MM.1S (cell line): ENCODE data around the gene PARP11.
A peak's percentile ranks its signal among the peaks of the same experiment; 100 is the strongest.

Experiments
- DNase-seq: peaks from one replicate; pipeline ENCODE4 v3.0.0-alpha.2; 2015
- H2AFZ ChIP-seq: fragments of 300-600 bp; sonication (generic); 2 replicates; pipeline ENCODE4 v1.6.0; 2016; ENCODE audit warnings: antibody characterized with exemption, low read length
- H3F3A ChIP-seq: fragments of 300-600 bp; sonication (generic); 2 replicates; pipeline ENCODE4 v1.6.1; 2016; ENCODE audit warnings: mild to moderate bottlenecking, antibody characterized with exemption, low read length, moderate library complexity, mixed read lengths; ENCODE audit not compliant: insufficient read depth
- H3K27ac ChIP-seq: fragments of 300-600 bp; sonication (generic); 2 replicates; pipeline ENCODE4 v1.5.1; 2016; ENCODE audit warnings: mild to moderate bottlenecking, low read length
- H3K27me3 ChIP-seq: fragments of 300-600 bp; sonication (generic); replicated peaks from 2 replicates; pipeline ENCODE4 v1.6.0; 2016; ENCODE audit warnings: low read length; ENCODE audit not compliant: insufficient read depth
- H3K36me3 ChIP-seq: fragments of 300-600 bp; sonication (generic); replicated peaks from 2 replicates; pipeline ENCODE4 v1.6.1; 2016; ENCODE audit warnings: mild to moderate bottlenecking, low read length, mixed read lengths; ENCODE audit not compliant: insufficient read depth
- H3K4me1 ChIP-seq: fragments of 300-600 bp; sonication (generic); 2 replicates; pipeline ENCODE4 v1.6.1; 2016; ENCODE audit warnings: low read length, mixed read lengths
- H3K4me2 ChIP-seq: fragments of 300-600 bp; sonication (generic); 2 replicates; pipeline ENCODE4 v1.6.0; 2016; ENCODE audit warnings: low read depth, low read length
- H3K4me3 ChIP-seq: fragments of 300-600 bp; sonication (generic); 2 replicates; pipeline ENCODE4 v1.5.1; 2016; ENCODE audit warnings: low read length, mixed read lengths
- H3K79me2 ChIP-seq: fragments of 300-600 bp; sonication (generic); 2 replicates; pipeline ENCODE4 v1.6.1; 2016; ENCODE audit warnings: mixed run types, low read length, mixed read lengths
- H3K9ac ChIP-seq: fragments of 300-600 bp; sonication (generic); 2 replicates; pipeline ENCODE4 v1.6.1; 2016; ENCODE audit warnings: low read length, mixed read lengths
- H3K9me2 ChIP-seq: fragments of 300-600 bp; sonication (generic); replicated peaks from 2 replicates; pipeline ENCODE4 v1.6.1; 2016; ENCODE audit warnings: mild to moderate bottlenecking, low read length, mixed read lengths; ENCODE audit not compliant: insufficient read depth
- H3K9me3 ChIP-seq: fragments of 300-600 bp; sonication (generic); replicated peaks from 2 replicates; pipeline ENCODE4 v1.6.1; 2016; ENCODE audit warnings: mild to moderate bottlenecking, low read length, mixed read lengths; ENCODE audit not compliant: insufficient read depth
- H4K20me1 ChIP-seq: fragments of 300-600 bp; sonication (generic); 2 replicates; pipeline ENCODE4 v1.6.1; 2016; ENCODE audit warnings: mild to moderate bottlenecking, low read length, moderate library complexity, mixed read lengths; ENCODE audit not compliant: insufficient read depth
- EZH2 ChIP-seq: fragments of 300-600 bp; sonication (generic); optimal IDR thresholded peaks from 2 replicates; pipeline ENCODE3; 2017; ENCODE audit warnings: low read depth, mild to moderate bottlenecking, antibody characterized with exemption, low read length, mixed read lengths
- EZH2phosphoT487 ChIP-seq: fragments of 300-600 bp; sonication (generic); IDR thresholded peaks from 2 replicates; pipeline ENCODE4 v1.6.1; 2018; ENCODE audit warnings: antibody characterized with exemption, low read length
- TF ChIP-seq, protein P1 (sequence below): fragments of 300-600 bp; sonication (generic); IDR thresholded peaks from 2 replicates; pipeline ENCODE4 v1.5.1; 2016; ENCODE audit warnings: antibody characterized with exemption, low read length, mixed read lengths

The PARP11 gene

GRCh38 chr12:3871356-3871755, 1.8 kb downstream of the PARP11 start:
- no peak overlapping the region for H3K9ac ChIP-seq

GRCh38 chr12:3869865-3870264, 3.3 kb downstream of the PARP11 start:
- DNase-seq: peak; percentile 60
- Histone ChIP-seq H3K4me2 (peak overlapping the region; percentile 31; the same call in 1 of the 2 replicates), H3F3A (no peaks in the 10 kb centered on the region), H3K9ac (no peak overlapping the region), H4K20me1 (0 out of 2 replicates have a peak, but pooled peaks cover 3% of the 10 kb centered on the region), H3K9me3 (no peaks in the 10 kb centered on the region), H2AFZ (no peak overlapping the region), H3K36me3 (no peaks in the 10 kb centered on the region), H3K27me3 (peaks cover under 1% of the 10 kb centered on the region; the same call in 1 of the 2 replicates), H3K27ac (no peak overlapping the region), H3K4me1 (peaks cover 7% of the 10 kb centered on the region), H3K4me3 (no peak overlapping the region; the same call in 1 of the 2 replicates), H3K9me2 (no peaks in the 10 kb centered on the region), H3K79me2 (0 out of 2 replicates have a peak, but pooled peaks cover 13% of the 10 kb centered on the region)
- no peak for TF ChIP-seq EZH2

More at GRCh38 chr12:3871356-3871755, 1.8 kb downstream of the PARP11 start:
- DNase-seq: no peak
- H3K9me3 ChIP-seq: no peaks in the 10 kb centered on the region
- H3K27ac ChIP-seq: no peak overlapping the region
- H3K4me1 ChIP-seq: peaks cover 7% of the 10 kb centered on the region
- H3F3A ChIP-seq: no peaks in the 10 kb centered on the region
- 0 out of 2 replicates have a peak, but pooled peaks cover 13% of the 10 kb centered on the region for H3K79me2 ChIP-seq
- H3K4me3 ChIP-seq: no peak overlapping the region
- no peak for TF ChIP-seq EZH2phosphoT487
- no peak for TF ChIP-seq EZH2
- TF ChIP-seq, protein P1, sequence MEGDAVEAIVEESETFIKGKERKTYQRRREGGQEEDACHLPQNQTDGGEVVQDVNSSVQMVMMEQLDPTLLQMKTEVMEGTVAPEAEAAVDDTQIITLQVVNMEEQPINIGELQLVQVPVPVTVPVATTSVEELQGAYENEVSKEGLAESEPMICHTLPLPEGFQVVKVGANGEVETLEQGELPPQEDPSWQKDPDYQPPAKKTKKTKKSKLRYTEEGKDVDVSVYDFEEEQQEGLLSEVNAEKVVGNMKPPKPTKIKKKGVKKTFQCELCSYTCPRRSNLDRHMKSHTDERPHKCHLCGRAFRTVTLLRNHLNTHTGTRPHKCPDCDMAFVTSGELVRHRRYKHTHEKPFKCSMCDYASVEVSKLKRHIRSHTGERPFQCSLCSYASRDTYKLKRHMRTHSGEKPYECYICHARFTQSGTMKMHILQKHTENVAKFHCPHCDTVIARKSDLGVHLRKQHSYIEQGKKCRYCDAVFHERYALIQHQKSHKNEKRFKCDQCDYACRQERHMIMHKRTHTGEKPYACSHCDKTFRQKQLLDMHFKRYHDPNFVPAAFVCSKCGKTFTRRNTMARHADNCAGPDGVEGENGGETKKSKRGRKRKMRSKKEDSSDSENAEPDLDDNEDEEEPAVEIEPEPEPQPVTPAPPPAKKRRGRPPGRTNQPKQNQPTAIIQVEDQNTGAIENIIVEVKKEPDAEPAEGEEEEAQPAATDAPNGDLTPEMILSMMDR: no peak
- H2AFZ ChIP-seq: no peak overlapping the region
- H3K9me2 ChIP-seq: no peaks in the 10 kb centered on the region
- 0 out of 2 replicates have a peak, but pooled peaks cover 3% of the 10 kb centered on the region for H4K20me1 ChIP-seq
- no peak overlapping the region for H3K4me2 ChIP-seq
- no peaks in the 10 kb centered on the region for H3K36me3 ChIP-seq
- H3K27me3 ChIP-seq: peaks cover 5% of the 10 kb centered on the region; the same call in 1 of the 2 replicates

- Histone ChIP-seq H3F3A (no peaks in the 10 kb centered on the region), H3K9me2 (no peaks in the 10 kb centered on the region), H3K79me2 (0 out of 2 replicates have a peak, but pooled peaks cover 13% of the 10 kb centered on the region), H2AFZ (no peak overlapping the region), H3K4me2 (peak overlapping the region; percentile 31; the same call in 1 of the 2 replicates), H4K20me1 (0 out of 2 replicates have a peak, but pooled peaks cover 3% of the 10 kb centered on the region), H3K4me1 (peaks cover 7% of the 10 kb centered on the region), H3K4me3 (no peak overlapping the region), H3K9ac (no peak overlapping the region), H3K9me3 (no peaks in the 10 kb centered on the region), H3K27me3 (no peaks in the 10 kb centered on the region), H3K27ac (no peak overlapping the region), H3K36me3 (no peaks in the 10 kb centered on the region)
- no peak for TF ChIP-seq EZH2
- TF ChIP-seq, protein P1: no peak
- TF ChIP-seq EZH2phosphoT487: no peak
- DNase-seq: no peak
Measured at GRCh38 chr12:3869433-3869832, 3.8 kb downstream of the PARP11 start.

DNA sequence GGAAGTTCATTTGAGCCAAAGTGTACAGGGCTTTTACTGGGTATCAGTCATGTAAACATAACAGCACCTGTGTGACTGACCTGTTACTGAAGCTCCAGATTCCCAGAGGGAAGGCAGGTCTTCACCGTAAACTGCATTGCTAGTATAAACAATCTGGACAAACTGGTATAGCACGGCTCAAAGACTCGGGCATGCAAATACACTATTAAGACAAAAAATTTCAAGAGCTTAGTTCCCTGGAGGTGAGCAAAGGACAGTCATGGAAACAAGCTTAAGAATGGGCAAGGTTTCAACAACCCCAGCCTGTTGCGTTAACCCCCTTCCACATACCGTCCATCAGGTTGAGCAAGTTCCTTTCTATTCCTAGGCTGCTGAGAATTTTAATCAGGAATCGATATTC, 9.4 kb downstream of the PARP11 start:
- no peak for TF ChIP-seq EZH2
- no peak for TF ChIP-seq EZH2phosphoT487
- TF ChIP-seq, protein P1: no peak
- Histone ChIP-seq H3K27ac (no peak overlapping the region), H3K27me3 (no peaks in the 10 kb centered on the region), H3F3A (no peaks in the 10 kb centered on the region), H3K9ac (no peak overlapping the region), H4K20me1 (0 out of 2 replicates have a peak, but pooled peaks cover 3% of the 10 kb centered on the region), H3K4me3 (no peak overlapping the region), H3K79me2 (no peaks in the 10 kb centered on the region), H3K4me1 (no peaks in the 10 kb centered on the region), H3K36me3 (no peaks in the 10 kb centered on the region), H2AFZ (no peak overlapping the region), H3K4me2 (no peak overlapping the region), H3K9me3 (no peaks in the 10 kb centered on the region), H3K9me2 (no peaks in the 10 kb centered on the region)
- DNase-seq: no peak
